NCI-H1092 (cell line): ENCODE measurements around the gene PTPN6.

Source experiments
- DNase-seq: peaks from one replicate; lab custom pipeline; 2025; lab: John Stamatoyannopoulos, UW

PTPN6 gene

DNA sequence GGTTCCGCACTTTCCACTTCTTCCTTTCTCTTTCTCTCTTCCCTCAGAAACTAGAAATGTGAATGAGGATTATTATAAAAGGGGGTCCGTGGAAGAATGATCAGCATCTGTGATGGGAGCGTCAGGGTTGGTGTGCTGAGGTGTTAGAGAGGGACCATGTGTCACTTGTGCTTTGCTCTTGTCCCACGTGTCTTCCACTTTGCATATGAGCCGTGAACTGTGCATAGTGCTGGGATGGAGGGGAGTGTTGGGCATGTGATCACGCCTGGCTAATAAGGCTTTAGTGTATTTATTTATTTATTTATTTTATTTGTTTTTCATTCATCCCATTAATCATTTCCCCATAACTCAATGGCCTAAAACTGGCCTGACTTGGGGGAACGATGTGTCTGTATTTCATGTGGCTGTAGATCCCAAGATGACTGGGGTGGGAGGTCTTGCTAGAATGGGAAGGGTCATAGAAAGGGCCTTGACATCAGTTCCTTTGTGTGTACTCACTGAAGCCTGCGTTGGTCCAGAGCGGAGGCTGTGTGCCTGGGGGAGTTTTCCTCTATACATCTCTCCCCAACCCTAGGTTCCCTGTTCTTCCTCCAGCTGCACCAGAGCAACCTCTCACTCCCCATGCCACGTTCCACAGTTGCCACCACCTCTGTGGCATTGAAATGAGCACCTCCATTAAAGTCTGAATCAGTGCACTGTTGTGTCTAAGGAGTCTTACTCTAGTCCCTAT, 28.0 kb upstream of the PTPN6 start:
- DNase-seq: no peak

DNA sequence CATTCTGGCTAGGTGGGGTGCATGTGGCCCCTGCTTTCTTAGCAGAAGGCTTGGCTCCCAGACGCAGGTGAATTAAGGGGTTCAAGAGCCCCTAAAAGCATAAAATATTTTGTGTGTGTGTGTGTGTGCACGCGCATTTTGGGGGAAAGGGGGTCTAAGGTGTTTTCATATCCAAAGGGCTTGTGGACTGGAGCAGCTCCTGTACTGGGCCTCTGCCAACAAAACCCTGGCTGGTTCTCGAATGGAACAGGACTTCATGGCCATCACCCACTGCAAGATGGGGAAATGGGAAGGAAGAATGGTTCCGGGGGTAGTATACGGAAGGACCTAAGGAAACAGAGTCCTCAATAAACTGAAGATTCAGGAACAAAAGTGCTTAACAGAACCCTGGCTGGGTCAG, 27.3 kb upstream of the PTPN6 start:
- DNase-seq: no peak

DNA sequence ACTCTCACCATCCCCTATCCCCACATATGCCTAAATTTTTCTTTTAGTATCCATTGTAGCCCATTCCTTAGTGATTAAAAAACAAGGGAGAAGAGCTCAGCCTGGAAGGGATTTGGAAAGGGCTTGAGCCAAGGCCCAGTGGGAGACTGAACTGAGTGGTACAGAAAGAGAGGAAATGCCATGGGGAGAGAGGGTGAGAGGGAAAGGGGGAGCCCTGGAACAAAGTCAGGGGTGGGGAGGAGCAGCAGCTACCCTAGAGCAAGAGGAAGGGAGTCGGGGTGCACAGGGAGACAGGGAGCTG, 26.0 kb upstream of the PTPN6 start:
- DNase-seq: no peak

DNA sequence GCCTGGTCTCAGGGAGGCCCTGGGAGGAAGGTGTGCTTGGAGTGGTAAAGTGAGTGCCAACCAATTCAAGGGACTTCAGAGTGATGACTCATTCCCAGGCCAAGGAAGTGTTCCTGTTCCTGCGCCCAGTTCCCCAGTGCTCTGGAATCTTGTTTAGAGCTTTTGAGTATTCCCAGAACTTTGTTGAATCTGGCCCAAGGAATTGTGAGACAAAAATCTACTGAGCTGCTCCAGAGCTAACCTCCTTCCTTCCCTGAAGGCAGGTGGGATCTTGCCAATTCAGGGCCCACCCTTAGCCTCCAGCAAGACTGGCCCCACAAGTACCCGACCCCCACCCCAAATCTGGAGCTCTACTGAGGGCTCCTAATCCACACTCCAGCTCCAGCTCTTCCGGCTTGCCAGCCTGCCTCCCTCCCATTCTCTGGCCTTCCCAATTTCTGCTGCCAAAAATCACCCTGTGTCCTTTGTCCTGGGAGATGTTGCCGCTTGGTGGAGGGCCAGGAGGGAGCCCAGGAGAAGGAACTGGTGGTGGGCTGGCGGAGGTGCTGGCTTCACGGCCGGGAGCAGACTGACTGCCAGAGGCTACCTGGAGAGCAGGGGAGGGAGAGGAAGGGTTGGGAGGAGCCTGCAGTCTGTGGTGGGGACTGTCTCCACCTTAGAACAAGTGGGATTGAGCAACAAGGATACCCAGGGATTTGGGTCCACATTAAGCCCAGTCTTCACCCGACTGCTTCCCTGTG, 25.4 kb upstream of the PTPN6 start:
- DNase-seq: peak; percentile 47

DNA sequence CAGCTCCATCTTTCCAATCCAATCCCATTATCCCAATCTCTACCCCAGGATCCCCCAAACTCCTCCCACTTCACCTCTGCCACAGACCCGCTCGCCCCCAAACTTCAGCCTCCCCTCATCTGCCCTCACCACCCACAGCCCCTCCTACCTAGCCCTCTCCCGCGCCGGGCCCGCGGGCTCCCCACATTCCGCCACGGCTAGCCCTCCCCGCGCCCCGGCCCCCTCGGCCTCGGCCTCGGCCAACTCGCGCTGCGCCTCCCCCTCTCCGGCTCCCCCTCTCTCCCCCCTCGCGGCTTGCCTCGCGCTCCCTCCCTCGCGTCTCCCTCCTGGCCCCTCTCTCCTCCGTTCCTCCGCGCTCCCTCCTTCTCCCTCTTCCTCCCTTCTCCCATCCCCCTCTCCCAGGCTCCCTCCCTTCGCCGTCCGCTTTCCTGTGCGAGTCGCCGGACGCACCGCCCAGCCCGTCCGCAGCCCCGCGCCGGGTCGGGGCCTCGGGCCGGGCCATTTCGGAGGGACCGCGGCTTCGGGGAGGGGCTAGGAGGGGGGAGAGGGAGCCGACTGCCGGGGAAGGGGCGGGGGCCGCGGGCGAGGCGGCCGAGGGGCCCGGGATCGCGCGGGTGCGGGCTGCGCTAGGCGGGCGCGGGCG, 23.7 kb upstream of the PTPN6 start, which contains the start of gene ATN1:
TSS of gene ATN1 (plus strand) at position 581 of the 643 bp plus-strand sequence. CDS start 6,043 bp downstream, outside the sequence.
- DNase-seq: peak; percentile 59

DNA sequence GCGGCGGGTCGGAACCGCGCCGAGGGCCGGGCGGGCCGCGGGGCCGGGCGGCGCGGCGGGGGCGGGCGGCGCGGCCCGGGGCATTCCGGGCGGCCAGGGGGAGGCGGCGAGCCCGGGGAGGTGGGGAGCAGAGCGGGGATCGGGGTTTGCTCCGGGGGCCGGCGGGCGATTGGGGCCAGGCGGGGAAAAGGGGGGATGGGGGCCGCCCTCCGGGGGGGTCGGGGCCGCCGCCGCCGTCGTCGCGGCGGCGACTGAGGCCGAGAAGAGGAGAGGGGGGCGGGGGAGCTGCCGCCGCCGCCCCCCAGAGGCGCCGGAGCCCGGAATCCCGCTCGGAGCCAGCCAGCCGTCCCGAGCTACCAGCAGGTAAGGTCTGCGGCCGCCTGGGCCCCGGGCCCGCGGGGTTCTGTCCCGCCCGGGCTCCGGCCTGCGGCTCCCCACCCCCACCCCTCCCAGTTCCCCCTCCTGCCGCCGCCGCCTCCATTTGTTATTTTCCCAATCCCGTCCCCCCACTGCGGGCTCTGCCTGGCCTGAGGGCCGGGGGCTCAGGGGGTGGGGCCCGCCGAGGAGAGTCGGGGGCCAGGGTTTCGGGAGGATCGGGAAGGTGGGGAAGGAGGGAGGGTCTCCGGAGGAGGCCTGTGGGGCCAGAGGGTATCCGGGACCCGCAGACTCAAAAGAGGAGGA, 23.0 kb upstream of the PTPN6 start:
- DNase-seq: no peak

DNA sequence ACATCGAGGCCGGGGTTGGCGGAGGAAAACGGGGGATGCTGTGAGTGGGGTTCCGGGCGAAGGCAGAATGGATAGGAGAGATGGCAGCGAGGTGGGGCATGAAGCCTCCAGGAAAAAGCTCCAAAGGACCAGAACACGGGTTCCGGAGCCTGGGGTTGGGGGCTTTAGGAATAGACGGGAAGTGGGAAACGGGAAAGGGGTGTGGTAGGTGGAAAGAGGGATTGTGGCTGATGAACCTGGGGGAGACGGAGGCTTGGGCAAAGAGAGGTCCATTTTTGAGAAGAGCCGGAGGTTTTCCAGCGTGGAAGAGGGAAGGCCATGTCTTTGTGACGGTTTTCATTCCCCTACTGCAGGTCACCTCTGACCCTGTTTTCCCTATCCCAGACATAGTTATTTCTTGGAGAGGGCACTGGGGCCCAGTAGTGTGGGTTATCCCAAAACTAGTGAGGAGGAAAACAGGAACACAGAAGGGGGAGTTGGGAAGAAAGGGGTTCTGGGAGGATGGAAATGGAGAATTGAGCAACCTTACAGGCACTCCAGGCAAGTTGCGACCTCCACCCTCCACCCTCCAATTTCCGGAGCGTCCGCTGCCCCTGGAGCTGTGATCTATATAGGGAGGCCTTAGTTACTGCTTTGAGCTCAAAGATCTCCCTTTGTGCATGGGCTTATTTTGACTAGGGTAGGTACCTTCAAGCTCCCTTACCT, 22.3 kb upstream of the PTPN6 start:
- no peak for DNase-seq

DNA sequence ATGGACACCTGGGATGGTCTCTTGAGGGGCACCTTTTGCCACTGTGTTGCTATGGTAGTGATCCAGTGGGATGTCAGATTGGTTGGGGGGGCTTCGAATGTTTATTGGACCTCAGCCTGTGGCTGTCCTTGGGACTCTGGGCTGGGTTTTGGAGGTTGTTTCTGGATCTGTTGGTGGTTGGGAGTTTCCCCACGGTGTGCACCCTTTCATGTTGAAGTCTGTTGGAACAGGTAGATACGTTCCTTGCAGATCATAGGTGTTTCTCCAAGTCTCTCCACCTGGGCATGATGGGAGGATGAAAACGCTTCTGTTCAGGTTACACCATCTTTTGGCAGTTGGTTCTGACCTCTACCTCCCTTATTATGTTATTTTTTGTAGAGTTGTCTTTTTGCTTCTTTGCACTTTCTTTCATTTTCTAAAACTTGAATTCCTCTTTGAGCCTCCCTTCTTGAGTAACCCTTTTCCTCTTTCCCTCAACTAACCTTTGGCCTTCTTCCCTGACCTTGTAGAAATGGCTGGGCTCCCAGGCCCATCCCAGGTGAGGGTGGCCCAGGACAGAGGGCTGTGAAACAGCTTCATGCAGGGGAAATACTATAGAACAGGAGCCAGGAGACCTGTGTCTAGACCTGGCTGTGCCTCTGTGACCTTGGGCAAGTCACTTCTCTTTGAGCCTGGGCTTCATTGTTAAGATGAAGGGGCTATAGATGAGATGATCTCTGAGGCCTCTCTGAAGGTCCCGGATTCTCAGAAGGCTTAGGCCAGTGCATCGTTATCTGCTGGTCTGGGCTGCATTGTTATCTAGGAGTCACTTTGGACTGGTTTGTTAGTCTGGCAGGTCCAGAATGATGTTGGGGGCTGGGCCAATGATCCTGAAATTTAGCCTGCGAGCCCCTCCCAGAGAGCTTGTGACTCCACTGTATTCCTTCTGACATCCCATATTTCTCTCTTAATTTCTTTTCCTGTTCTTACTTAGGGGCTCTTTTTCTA, 21.4 kb upstream of the PTPN6 start:
- no peak for DNase-seq

DNA sequence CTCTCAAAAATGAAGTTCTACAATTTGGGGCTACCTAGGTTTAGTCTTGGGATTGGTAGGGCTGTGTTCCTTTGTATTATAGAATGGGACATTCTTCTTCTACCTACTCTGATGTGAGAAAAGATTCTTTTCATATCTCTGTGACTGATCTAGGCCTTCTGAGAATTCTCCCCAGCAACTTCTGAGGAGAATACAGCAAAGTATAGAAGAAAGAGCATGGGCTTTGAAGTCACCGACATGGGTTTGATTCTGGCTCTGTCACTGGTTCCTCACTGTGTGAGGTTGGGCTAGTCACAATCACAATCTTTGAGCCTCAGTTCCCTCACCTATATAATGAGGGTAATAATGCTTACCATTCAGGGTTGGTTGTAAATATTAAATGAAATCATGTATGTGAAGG, 18.4 kb upstream of the PTPN6 start:
- DNase-seq: no peak

DNA sequence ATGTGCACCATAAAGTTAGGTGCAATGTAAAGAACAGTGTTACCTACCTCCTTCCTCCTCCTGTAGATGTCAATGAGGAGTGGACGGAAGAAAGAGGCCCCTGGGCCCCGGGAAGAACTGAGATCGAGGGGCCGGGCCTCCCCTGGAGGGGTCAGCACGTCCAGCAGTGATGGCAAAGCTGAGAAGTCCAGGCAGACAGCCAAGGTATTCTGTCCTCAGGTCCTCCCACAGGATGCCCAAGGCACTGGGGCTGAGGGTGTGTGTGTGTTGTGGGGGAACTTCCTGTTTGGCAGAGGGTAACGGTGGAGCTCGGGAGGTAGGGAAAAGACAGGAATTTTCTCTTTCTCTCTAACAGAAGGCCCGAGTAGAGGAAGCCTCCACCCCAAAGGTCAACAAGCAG, 17.0 kb upstream of the PTPN6 start:
- DNase-seq: no peak

DNA sequence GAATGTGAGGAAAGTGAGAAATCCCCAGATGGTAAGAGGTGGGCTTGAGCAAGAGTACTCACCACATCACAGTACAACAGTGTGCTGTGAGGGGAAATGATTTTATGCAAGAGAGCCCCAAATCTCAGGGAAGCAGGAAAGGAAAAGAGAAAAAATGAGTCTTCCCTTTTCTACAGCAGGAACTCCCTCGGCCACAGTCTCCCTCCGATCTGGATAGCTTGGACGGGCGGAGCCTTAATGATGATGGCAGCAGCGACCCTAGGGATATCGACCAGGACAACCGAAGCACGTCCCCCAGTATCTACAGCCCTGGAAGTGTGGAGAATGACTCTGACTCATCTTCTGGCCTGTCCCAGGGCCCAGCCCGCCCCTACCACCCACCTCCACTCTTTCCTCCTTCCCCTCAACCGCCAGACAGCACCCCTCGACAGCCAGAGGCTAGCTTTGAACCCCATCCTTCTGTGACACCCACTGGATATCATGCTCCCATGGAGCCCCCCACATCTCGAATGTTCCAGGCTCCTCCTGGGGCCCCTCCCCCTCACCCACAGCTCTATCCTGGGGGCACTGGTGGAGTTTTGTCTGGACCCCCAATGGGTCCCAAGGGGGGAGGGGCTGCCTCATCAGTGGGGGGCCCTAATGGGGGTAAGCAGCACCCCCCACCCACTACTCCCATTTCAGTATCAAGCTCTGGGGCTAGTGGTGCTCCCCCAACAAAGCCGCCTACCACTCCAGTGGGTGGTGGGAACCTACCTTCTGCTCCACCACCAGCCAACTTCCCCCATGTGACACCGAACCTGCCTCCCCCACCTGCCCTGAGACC, 15.6 kb upstream of the PTPN6 start:
- no peak for DNase-seq

DNA sequence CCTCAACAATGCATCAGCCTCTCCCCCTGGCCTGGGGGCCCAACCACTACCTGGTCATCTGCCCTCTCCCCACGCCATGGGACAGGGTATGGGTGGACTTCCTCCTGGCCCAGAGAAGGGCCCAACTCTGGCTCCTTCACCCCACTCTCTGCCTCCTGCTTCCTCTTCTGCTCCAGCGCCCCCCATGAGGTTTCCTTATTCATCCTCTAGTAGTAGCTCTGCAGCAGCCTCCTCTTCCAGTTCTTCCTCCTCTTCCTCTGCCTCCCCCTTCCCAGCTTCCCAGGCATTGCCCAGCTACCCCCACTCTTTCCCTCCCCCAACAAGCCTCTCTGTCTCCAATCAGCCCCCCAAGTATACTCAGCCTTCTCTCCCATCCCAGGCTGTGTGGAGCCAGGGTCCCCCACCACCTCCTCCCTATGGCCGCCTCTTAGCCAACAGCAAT, 14.9 kb upstream of the PTPN6 start:
- no peak for DNase-seq

DNA sequence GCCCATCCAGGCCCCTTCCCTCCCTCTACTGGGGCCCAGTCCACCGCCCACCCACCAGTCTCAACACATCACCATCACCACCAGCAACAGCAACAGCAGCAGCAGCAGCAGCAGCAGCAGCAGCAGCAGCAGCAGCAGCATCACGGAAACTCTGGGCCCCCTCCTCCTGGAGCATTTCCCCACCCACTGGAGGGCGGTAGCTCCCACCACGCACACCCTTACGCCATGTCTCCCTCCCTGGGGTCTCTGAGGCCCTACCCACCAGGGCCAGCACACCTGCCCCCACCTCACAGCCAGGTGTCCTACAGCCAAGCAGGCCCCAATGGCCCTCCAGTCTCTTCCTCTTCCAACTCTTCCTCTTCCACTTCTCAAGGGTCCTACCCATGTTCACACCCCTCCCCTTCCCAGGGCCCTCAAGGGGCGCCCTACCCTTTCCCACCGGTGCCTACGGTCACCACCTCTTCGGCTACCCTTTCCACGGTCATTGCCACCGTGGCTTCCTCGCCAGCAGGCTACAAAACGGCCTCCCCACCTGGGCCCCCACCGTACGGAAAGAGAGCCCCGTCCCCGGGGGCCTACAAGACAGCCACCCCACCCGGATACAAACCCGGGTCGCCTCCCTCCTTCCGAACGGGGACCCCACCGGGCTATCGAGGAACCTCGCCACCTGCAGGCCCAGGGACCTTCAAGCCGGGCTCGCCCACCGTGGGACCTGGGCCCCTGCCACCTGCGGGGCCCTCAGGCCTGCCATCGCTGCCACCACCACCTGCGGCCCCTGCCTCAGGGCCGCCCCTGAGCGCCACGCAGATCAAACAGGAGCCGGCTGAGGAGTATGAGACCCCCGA, 14.3 kb upstream of the PTPN6 start:
- no peak for DNase-seq

DNA sequence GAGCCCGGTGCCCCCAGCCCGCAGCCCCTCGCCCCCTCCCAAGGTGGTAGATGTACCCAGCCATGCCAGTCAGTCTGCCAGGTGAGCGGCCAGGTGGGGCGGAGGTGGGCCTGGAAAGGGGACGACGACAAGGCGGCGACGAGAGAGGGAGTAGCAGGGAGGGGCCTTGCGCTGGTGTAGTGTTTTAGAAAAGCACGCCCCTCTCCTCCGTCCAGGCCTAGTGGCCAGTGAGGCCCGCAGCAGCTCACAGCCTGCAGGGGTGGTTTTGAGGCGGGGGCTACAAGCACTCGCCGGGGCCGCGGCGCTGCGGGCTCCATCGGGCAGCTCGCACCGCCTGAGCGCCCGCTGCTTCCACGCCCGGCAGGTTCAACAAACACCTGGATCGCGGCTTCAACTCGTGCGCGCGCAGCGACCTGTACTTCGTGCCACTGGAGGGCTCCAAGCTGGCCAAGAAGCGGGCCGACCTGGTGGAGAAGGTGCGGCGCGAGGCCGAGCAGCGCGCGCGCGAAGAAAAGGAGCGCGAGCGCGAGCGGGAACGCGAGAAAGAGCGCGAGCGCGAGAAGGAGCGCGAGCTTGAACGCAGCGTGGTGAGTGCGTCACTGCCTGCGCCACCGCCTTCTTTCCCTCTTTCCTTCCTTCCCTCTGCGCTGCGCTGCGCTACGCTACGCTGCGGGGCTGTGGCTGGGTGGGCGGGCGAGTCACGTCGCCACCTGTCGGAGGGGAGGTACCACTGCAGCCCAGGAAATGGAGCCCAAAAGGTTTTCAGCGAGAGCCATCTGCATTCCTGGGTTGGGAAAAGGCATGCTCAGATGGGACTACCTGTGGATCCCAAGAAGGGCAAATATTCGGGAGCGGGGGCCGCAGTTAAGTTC, 13.4 kb upstream of the PTPN6 start:
- peak; percentile 96 for DNase-seq

DNA sequence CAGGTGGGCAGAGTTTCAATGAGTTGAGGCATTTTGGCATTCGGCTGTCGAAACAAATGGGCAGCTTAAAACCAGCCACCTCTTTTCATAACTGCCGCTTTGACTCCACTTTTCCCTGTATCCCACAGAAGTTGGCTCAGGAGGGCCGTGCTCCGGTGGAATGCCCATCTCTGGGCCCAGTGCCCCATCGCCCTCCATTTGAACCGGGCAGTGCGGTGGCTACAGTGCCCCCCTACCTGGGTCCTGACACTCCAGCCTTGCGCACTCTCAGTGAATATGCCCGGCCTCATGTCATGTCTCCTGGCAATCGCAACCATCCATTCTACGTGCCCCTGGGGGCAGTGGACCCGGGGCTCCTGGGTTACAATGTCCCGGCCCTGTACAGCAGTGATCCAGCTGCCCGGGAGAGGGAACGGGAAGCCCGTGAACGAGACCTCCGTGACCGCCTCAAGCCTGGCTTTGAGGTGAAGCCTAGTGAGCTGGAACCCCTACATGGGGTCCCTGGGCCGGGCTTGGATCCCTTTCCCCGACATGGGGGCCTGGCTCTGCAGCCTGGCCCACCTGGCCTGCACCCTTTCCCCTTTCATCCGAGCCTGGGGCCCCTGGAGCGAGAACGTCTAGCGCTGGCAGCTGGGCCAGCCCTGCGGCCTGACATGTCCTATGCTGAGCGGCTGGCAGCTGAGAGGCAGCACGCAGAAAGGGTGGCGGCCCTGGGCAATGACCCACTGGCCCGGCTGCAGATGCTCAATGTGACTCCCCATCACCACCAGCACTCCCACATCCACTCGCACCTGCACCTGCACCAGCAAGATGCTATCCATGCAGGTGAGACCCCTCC, 12.6 kb upstream of the PTPN6 start:
- no peak for DNase-seq

DNA sequence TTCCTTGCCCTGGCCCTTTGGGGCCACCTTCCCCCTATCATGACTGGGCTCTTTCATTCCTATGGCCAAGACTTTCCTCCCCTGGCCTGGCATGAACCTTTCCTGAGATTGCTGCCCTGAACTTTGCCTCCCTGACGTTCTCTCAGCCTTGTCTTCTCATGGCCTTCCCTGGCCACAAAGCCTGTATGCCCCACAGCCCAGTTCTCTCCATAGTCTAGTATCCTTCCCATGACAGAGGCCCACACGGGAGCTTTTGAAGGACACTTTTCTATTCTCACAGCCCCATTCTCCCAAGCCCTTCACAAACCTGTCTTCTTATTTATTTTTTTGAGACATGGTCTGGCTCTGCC, 12.0 kb upstream of the PTPN6 start:
- DNase-seq: no peak

DNA sequence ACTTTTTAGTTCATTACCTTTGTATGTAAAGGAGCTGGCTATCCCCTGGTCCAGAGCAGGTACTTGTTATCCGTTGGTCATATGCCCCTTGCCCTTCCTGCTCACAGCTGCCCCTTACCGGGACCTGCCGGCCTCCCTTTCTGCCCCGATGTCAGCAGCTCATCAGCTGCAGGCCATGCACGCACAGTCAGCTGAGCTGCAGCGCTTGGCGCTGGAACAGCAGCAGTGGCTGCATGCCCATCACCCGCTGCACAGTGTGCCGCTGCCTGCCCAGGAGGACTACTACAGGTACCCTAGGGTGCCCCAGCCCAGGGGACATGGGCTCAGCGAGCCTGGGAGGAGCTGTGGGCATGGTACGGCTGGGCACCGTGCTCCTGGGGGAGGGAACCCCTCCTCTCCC, 9.9 kb upstream of the PTPN6 start:
- DNase-seq: no peak
